H9 (cell line): ENCODE measurements around the gene TFIP11. TPM values are rescaled to one million over a fixed set of nuclear protein-coding genes. Genes with fewer than 3 reads are reported as not detected.

Experiments used
- DNase-seq: peaks from one replicate; pipeline ENCODE4 v3.0.0-alpha.2; 2017
- H2AFZ ChIP-seq: one replicate; pipeline ENCODE4 v1.6.1; 2013; ENCODE audit warnings: mild to moderate bottlenecking, low read length, control low read depth, moderate library complexity
- H2AK5ac ChIP-seq: 2 replicates; pipeline ENCODE4 v1.6.1; 2013; ENCODE audit warnings: low read length, control low read depth, mixed read lengths; ENCODE audit not compliant: insufficient read length
- H2BK120ac ChIP-seq: one replicate; pipeline ENCODE4 v1.6.1; 2013; ENCODE audit warnings: low read depth, mild to moderate bottlenecking, low read length, control low read depth, inconsistent platforms; ENCODE audit not compliant: poor library complexity, severe bottlenecking
- H2BK12ac ChIP-seq: 2 replicates; pipeline ENCODE4 v1.6.1; 2013; ENCODE audit warnings: low read length, control low read depth, mixed read lengths, low read depth; ENCODE audit not compliant: insufficient read length
- H2BK15ac ChIP-seq: 2 replicates; pipeline ENCODE4 v1.6.1; 2013; ENCODE audit warnings: low read depth, low read length, control low read depth
- H2BK20ac ChIP-seq: one replicate; pipeline ENCODE4 v1.6.1; 2013; ENCODE audit warnings: low read depth, mild to moderate bottlenecking, low read length, control low read depth, inconsistent platforms; ENCODE audit not compliant: poor library complexity, severe bottlenecking
- H2BK5ac ChIP-seq: 2 replicates; pipeline ENCODE4 v1.6.1; 2013; ENCODE audit warnings: low read length, control low read depth, mixed read lengths; ENCODE audit not compliant: insufficient read length
- H3K14ac ChIP-seq: 2 replicates; pipeline ENCODE4 v1.6.1; 2013; ENCODE audit warnings: low read length, control low read depth; ENCODE audit not compliant: insufficient read depth
- H3K18ac ChIP-seq: 2 replicates; pipeline ENCODE4 v1.6.1; 2013; ENCODE audit warnings: low read depth, mild to moderate bottlenecking, mixed read lengths, low read length, control low read depth; ENCODE audit not compliant: insufficient read length
- H3K23ac ChIP-seq: 2 replicates; pipeline ENCODE4 v1.6.1; 2013; ENCODE audit warnings: low read length, control low read depth, mixed read lengths, low read depth; ENCODE audit not compliant: insufficient read length
- H3K23me2 ChIP-seq: 2 replicates; pipeline ENCODE4 v1.6.1; 2013; ENCODE audit warnings: low read depth, mild to moderate bottlenecking, mixed read lengths, low read length, control low read depth; ENCODE audit not compliant: insufficient read length, poor library complexity, severe bottlenecking
- H3K27ac ChIP-seq: 2 replicates; pipeline ENCODE4 v1.5.1; 2013; ENCODE audit warnings: low read length, control low read depth, mixed read lengths, low read depth; ENCODE audit not compliant: insufficient read length
- H3K27me3 ChIP-seq: 2 replicates; pipeline ENCODE4 v1.6.1; 2013; ENCODE audit warnings: low read length, control low read depth, inconsistent platforms; ENCODE audit not compliant: insufficient read depth
- H3K4ac ChIP-seq: 2 replicates; pipeline ENCODE4 v1.6.1; 2013; ENCODE audit warnings: low read depth, mild to moderate bottlenecking, control low read depth, inconsistent platforms, low read length, moderate library complexity
- H3K4me1 ChIP-seq: 2 replicates; pipeline ENCODE4 v1.6.1; 2013; ENCODE audit warnings: low read length, control low read depth, inconsistent platforms; ENCODE audit not compliant: insufficient read depth
- H3K4me2 ChIP-seq: 2 replicates; pipeline ENCODE4 v1.6.1; 2013; ENCODE audit warnings: low read length, control low read depth, mixed read lengths; ENCODE audit not compliant: insufficient read length, insufficient read depth
- H3K56ac ChIP-seq: 2 replicates; pipeline ENCODE4 v1.6.1; 2013; ENCODE audit warnings: low read depth, mild to moderate bottlenecking, mixed read lengths, low read length, control low read depth; ENCODE audit not compliant: insufficient read length
- H3K79me1 ChIP-seq: 2 replicates; pipeline ENCODE4 v1.6.1; 2013; ENCODE audit warnings: low read depth, mild to moderate bottlenecking, moderate library complexity, low read length, control low read depth, inconsistent platforms; ENCODE audit not compliant: insufficient read depth, poor library complexity, severe bottlenecking
- H3K79me2 ChIP-seq: 2 replicates; pipeline ENCODE4 v1.6.1; 2013; ENCODE audit warnings: low read length, control low read depth, inconsistent platforms; ENCODE audit not compliant: insufficient read depth
- H3K9ac ChIP-seq: 2 replicates; pipeline ENCODE4 v1.6.1; 2013; ENCODE audit warnings: low read length, control low read depth, mixed read lengths; ENCODE audit not compliant: insufficient read length; ENCODE audit errors: extremely low read depth
- H3K9me3 ChIP-seq: one replicate; pipeline ENCODE4 v1.6.1; 2013; ENCODE audit warnings: low read depth, low read length, inconsistent platforms; ENCODE audit not compliant: control insufficient read depth
- H3T11ph ChIP-seq: one replicate; pipeline ENCODE4 v1.6.1; 2013; ENCODE audit warnings: mild to moderate bottlenecking, low read length, control low read depth, inconsistent platforms
- H4K20me1 ChIP-seq: one replicate; pipeline ENCODE4 v1.6.1; 2013; ENCODE audit not compliant: control insufficient read depth, insufficient read length, insufficient read depth
- H4K5ac ChIP-seq: 2 replicates; pipeline ENCODE4 v1.6.1; 2013; ENCODE audit warnings: low read depth, mild to moderate bottlenecking, mixed read lengths, low read length, control low read depth; ENCODE audit not compliant: insufficient read length
- H4K8ac ChIP-seq: replicated peaks from 2 replicates; pipeline ENCODE4 v1.6.1; 2013; ENCODE audit warnings: low read length, control low read depth, mixed read lengths, low read depth; ENCODE audit not compliant: insufficient read length
- H4K91ac ChIP-seq: 2 replicates; pipeline ENCODE4 v1.6.1; 2013; ENCODE audit warnings: low read depth, mild to moderate bottlenecking, moderate library complexity, mixed read lengths, low read length, control low read depth; ENCODE audit not compliant: insufficient read length
- H3K27ac Mint-ChIP-seq, 3 experiments: 2 replicates in 2 of 3; 3 replicates in 1 of 3; pipeline ENCODE4 v1.8.0; 2020 to 2021; ENCODE audit warnings: mixed read lengths in 3 of 3, mild to moderate bottlenecking in 1 of 3, moderate library complexity in 1 of 3
- H3K27me3 Mint-ChIP-seq: 2 replicates; pipeline ENCODE4 v1.8.0; 2021; ENCODE audit warnings: low read depth, mild to moderate bottlenecking, moderate library complexity, mixed read lengths
- H3K36me3 Mint-ChIP-seq, 3 experiments: 2 replicates in 2 of 3; 3 replicates in 1 of 3; pipeline ENCODE4 v1.8.0; 2020 to 2021; ENCODE audit warnings: low read depth in 3 of 3, mixed read lengths in 3 of 3; ENCODE audit not compliant: insufficient read depth in 1 of 3
- H3K4me1 Mint-ChIP-seq, 2 experiments: 2 replicates each; pipeline ENCODE4 v1.8.0; 2020; ENCODE audit warnings: mixed read lengths in 2 of 2
- H3K4me3 Mint-ChIP-seq, 2 experiments: 2 replicates in 1 of 2; 3 replicates in 1 of 2; pipeline ENCODE4 v1.8.0; 2020 to 2021; ENCODE audit warnings: mild to moderate bottlenecking in 2 of 2, mixed read lengths in 2 of 2, moderate library complexity in 1 of 2
- H3K9me3 Mint-ChIP-seq, 2 experiments: 2 replicates in 1 of 2; 3 replicates in 1 of 2; pipeline ENCODE4 v1.8.0; 2020; ENCODE audit warnings: mild to moderate bottlenecking in 2 of 2, mixed read lengths in 2 of 2, moderate library complexity in 1 of 2
- WGBS: extraction: QIAGEN DNeasy Blood & Tissue Kit; methylation state at CpG from one replicate; pipeline ENCODE4 v1.1.7; 2013; ENCODE audit warnings: missing lambda C conversion rate, low lambda C conversion rate, mixed read lengths; ENCODE audit not compliant: insufficient read length; ENCODE audit errors: extremely low coverage; 5-methylcytosine and 5-hydroxymethylcytosine counted together
- total RNA-seq: library from RNA; stranded (reverse); gene quantifications from 2 replicates; pipeline ENCODE4 v1.2.1, GENCODE V29; 2021
- TF ChIP-seq, protein P1 (sequence below): fragments of 200-600 bp; sonication (generic); conservative IDR thresholded peaks from 3 replicates; pipeline ENCODE4 v1.8.0; 2021; ENCODE audit warnings: antibody characterized with exemption, mild to moderate bottlenecking

Gene TFIP11
- total RNA-seq, 1 experiment from 2014 or later, result 36.4 TPM

- Histone ChIP-seq H3K79me2 (peaks cover 42% of the 10 kb centered on the region; the same call in 1 of the 2 replicates), H3K23ac (no peak overlapping the region), H2BK120ac (no peak overlapping the region), H2AK5ac (no peak overlapping the region), H4K91ac (no peak overlapping the region), H2BK5ac (no peak overlapping the region), H3K9ac (no peak overlapping the region), H2AFZ (no peak overlapping the region), H3K4me1 (peaks cover 29% of the 10 kb centered on the region), H2BK15ac (no peak overlapping the region), H3K27me3 (no peaks in the 10 kb centered on the region), H4K5ac (no peak overlapping the region), H4K20me1 (peaks cover 3% of the 10 kb centered on the region), H2BK12ac (no peak overlapping the region), H3K18ac (no peak overlapping the region), H3K56ac (no peak overlapping the region), H2BK20ac (no peak overlapping the region), H3K27ac (no peak overlapping the region), H3K23me2 (no peaks in the 10 kb centered on the region), H4K8ac (no peak overlapping the region), H3K4ac (no peak overlapping the region), H3K14ac (no peak overlapping the region), H3K79me1 (peaks cover 8% of the 10 kb centered on the region), H3K4me2 (no peak overlapping the region), H3K9me3 (no peaks in the 10 kb centered on the region), H3T11ph (no peak overlapping the region)
- WGBS, result no CpG with 5 or more reads among the region's 13 CpGs
- H3K36me3 Mint-ChIP-seq, result peaks cover 2 to 16% (median 12%) of the 10 kb centered on the region in 3 experiments; a peak in 5 of 7 replicates
- H3K4me3 Mint-ChIP-seq, result no peak overlapping the region
- no peaks in the 10 kb centered on the region; a peak in 1 of 5 replicates for H3K9me3 Mint-ChIP-seq
- H3K27ac Mint-ChIP-seq, result peak overlapping the region; percentile 3 to 71 (median 68); a peak in 6 of 7 replicates
- peaks cover 77 to 82% of the 10 kb centered on the region in 2 experiments for H3K4me1 Mint-ChIP-seq
- TF ChIP-seq, protein P1, sequence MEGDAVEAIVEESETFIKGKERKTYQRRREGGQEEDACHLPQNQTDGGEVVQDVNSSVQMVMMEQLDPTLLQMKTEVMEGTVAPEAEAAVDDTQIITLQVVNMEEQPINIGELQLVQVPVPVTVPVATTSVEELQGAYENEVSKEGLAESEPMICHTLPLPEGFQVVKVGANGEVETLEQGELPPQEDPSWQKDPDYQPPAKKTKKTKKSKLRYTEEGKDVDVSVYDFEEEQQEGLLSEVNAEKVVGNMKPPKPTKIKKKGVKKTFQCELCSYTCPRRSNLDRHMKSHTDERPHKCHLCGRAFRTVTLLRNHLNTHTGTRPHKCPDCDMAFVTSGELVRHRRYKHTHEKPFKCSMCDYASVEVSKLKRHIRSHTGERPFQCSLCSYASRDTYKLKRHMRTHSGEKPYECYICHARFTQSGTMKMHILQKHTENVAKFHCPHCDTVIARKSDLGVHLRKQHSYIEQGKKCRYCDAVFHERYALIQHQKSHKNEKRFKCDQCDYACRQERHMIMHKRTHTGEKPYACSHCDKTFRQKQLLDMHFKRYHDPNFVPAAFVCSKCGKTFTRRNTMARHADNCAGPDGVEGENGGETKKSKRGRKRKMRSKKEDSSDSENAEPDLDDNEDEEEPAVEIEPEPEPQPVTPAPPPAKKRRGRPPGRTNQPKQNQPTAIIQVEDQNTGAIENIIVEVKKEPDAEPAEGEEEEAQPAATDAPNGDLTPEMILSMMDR, result no peak
- no peaks in the 10 kb centered on the region for H3K27me3 Mint-ChIP-seq
- no peak for DNase-seq
These were observed 47.8 kb upstream of the TFIP11 start for GRCh38 chr22:26559961-26560575.
